ENCODE results near the gene THBS2.

DNA sequence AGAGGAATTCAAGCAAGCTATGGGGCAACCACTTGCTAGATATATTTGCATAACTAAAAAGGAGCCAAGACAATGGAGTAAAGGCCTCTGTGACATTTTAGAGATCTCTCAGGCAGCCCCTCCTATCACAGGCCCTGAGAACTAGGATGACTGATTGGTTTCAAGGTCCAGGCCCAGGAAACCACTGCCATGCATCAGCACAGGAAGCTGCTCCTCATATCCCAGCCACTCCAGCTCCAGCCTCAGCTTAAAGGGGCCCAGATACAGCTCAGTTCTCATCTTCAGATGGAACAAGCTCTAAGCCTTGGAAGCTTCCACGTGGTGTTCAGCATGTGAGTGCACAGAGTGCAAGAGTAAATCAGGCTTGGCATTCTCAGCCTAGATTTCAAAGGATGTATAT is 21.1 kb upstream of the THBS2 start:
- TF ChIP-seq, protein P1, sequence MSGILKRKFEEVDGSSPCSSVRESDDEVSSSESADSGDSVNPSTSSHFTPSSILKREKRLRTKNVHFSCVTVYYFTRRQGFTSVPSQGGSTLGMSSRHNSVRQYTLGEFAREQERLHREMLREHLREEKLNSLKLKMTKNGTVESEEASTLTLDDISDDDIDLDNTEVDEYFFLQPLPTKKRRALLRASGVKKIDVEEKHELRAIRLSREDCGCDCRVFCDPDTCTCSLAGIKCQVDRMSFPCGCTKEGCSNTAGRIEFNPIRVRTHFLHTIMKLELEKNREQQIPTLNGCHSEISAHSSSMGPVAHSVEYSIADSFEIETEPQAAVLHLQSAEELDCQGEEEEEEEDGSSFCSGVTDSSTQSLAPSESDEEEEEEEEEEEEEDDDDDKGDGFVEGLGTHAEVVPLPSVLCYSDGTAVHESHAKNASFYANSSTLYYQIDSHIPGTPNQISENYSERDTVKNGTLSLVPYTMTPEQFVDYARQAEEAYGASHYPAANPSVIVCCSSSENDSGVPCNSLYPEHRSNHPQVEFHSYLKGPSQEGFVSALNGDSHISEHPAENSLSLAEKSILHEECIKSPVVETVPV (CRISPR knock-in tag; IDR thresholded peaks at IDR 0.05) = no peak
- TF ChIP-seq TCF4 (CRISPR knock-in tag; IDR thresholded peaks at IDR 0.05; ENCODE audit: borderline replicate concordance) = no peak
- no peak for TF ChIP-seq TOX (CRISPR knock-in tag; IDR thresholded peaks at IDR 0.05; ENCODE audit: borderline replicate concordance)
- TF ChIP-seq, protein P2, sequence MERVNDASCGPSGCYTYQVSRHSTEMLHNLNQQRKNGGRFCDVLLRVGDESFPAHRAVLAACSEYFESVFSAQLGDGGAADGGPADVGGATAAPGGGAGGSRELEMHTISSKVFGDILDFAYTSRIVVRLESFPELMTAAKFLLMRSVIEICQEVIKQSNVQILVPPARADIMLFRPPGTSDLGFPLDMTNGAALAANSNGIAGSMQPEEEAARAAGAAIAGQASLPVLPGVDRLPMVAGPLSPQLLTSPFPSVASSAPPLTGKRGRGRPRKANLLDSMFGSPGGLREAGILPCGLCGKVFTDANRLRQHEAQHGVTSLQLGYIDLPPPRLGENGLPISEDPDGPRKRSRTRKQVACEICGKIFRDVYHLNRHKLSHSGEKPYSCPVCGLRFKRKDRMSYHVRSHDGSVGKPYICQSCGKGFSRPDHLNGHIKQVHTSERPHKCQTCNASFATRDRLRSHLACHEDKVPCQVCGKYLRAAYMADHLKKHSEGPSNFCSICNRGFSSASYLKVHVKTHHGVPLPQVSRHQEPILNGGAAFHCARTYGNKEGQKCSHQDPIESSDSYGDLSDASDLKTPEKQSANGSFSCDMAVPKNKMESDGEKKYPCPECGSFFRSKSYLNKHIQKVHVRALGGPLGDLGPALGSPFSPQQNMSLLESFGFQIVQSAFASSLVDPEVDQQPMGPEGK (CRISPR knock-in tag; IDR thresholded peaks at IDR 0.05; ENCODE audit: borderline replicate concordance) = no peak
- no peak for TF ChIP-seq ARNTL (CRISPR knock-in tag; IDR thresholded peaks at IDR 0.05; ENCODE audit: borderline replicate concordance, low read depth)
- TF ChIP-seq PPARA (CRISPR knock-in tag; IDR thresholded peaks at IDR 0.05; ENCODE audit: borderline replicate concordance) = no peak
- TF ChIP-seq ZFP30 (CRISPR knock-in tag; IDR thresholded peaks at IDR 0.05) = no peak
- no peak for TF ChIP-seq ZFP3 (CRISPR knock-in tag; IDR thresholded peaks at IDR 0.05)
- no peak for TF ChIP-seq ZC3H10 (CRISPR knock-in tag; IDR thresholded peaks at IDR 0.05)
